HG03108 (cell line): ENCODE results near the gene AMPD2.
"Not testable (repeated sequence)": the region's sequence is repeated elsewhere in the genome, so short reads cannot be mapped to it uniquely, and the experiment has no call there.

Experiments used
- ATAC-seq: cut with Tn5 transposase; IDR thresholded peaks from one replicate; pipeline ENCODE4 v1.9.1; 2021; ENCODE audit warnings: moderate library complexity; ENCODE audit not compliant: unreplicated experiment

The AMPD2 gene

DNA sequence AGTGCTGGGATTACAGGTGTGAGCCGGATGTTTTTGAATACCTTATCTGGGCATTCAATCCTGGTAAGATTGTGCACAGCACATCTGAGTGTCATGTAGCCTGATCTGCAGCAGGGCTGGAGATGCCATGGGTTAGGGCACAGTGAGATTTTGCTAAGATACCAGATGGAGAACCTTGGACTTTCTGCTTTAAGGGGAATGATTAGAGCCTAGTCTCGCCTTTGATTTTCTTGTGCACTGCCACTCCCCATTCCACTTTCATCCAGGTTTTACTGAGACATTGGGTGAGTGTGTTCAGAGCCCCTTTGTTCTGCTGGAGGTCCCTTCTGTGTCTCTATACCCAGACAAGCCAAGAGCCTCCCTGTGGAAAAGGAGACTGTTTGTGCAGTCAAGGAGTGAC lies 54.2 kb downstream of the AMPD2 start:
- not testable (repeated sequence) for ATAC-seq

DNA sequence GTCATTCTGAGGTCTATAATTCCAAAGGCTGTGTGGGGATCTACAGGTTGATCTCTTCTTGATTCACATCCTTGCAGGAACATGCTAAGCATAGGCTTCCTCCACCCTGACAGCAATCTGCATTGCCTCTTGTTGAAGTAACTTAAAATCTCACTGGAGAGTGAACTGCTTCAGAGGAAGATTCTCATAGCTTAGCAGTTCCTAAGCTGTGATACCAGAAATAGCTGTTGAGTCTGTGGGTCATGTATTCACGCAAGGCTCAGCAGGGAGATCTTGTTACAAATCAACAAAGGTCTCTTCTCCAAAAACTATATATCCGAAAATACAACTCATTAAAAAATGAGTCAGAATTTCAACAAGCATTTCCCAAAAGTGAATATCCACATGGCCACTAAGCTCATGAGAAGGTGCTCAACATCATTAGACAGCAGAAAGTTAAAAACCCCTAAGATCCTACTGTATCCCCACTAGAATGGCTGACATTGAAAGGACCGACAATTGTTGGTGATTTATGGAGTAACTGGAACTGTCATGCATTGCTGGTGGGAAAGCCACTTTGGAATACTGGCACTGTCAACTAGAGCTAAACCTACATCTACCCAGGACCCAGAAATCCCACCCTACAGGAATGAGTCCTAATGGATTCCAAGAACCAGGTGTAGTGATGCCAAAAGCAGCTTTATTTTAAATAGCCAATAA lies 57.2 kb downstream of the AMPD2 start:
- ATAC-seq, result not testable (repeated sequence)

DNA sequence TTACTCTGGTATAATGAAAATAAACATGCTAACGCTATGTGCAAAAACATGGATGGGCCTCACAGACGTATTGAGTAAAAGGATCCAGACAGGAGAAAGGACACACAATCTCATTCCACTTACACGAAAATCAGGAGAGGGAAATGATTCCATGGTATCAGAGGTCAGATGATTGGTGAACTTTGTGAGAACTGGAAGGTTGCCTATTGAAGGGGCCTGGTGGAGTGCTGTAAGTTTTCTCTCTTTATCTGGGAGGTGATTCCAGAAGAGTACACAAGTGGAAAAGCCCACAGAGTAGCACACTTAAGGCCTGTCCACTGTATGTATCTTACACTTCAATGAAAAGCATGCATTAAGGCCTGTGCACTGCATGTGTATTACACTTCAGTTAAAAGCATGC lies 57.8 kb downstream of the AMPD2 start:
- ATAC-seq, result no peak

DNA sequence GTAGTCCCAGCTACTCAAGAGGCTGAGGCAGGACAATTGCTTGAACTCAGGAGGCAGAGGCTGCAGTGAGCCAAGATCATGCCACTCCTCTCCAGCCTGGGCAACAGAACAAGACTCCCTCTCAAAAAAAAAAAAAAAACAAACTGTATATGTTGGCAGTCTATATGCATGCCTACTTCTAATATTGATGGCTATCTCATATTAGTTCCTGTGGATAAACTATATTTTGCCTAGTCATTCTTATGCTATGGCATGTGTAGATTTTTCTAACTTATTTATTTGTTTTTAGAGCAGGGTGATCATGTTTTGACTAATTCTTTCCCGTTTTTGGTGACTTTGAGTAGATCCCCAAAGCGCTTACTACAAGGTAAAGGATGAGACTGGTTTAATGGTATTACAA lies 59.0 kb downstream of the AMPD2 start:
- not testable (repeated sequence) for ATAC-seq
